ENCODE measurements around the gene MSRB2. TPM values are rescaled to one million over a fixed set of nuclear protein-coding genes. Genes with fewer than 3 reads are reported as not detected.

MSRB2 gene
- total and polyA plus RNA-seq, 2 of the 8 experiments (the other 6 are each of a cell fraction or from before 2014, with no cell fraction given) = 11.0 to 13.9 TPM

GRCh38 chr10:23156447-23157150, 61.2 kb downstream of the MSRB2 start:
- ChIA-PET CTCF (ENCODE audit: partially characterized antibody) (interaction anchor here (0.6 to 10.3 kb wide), 20 partner anchors 8 to 554 kb away, joined by 3 to 183 read pairs (median 12); no protein-coding TSS in a partner anchor), POLR2A (ENCODE audit: partially characterized antibody) (no interaction called here)
- Histone ChIP-seq H2BK20ac (ENCODE audit: low read length) (no peak overlapping the region), H2BK120ac (replicated peaks; ENCODE audit: low read depth, low read length) (no peak overlapping the region), H3K27me3 (replicated peaks in 1 of 4; ENCODE audit: control insufficient read depth in 3 of 4, extremely low read depth in 1 of 4, insufficient read depth in 3 of 4, low read length in 3 of 4) (peaks cover 0 to 4% (median 0%) of the 10 kb centered on the region in 4 experiments; a peak in 2 of 7 replicates), H3K18ac (ENCODE audit: extremely low read depth, low read length) (no peak overlapping the region), H3K4me1 (replicated peaks in 1 of 4; ENCODE audit: control insufficient read depth in 3 of 4, insufficient read depth in 4 of 4, low read length in 3 of 4) (peaks cover 0 to 2% (median under 1%) of the 10 kb centered on the region in 4 experiments; a peak in 3 of 7 replicates), H3K79me2 (ENCODE audit: control insufficient read depth in 1 of 2, insufficient read depth in 2 of 2, low read length in 2 of 2) (no peaks in the 10 kb centered on the region), H3K36me3 (ENCODE audit: control insufficient read depth in 2 of 4, insufficient read depth in 4 of 4, low read length in 3 of 4) (no peaks in the 10 kb centered on the region), H2AFZ (ENCODE audit: low read length) (no peak overlapping the region), H4K20me1 (replicated peaks in 1 of 2; ENCODE audit: control insufficient read depth in 1 of 2, insufficient read depth in 2 of 2, low read length in 2 of 2) (peaks cover 0 to 2% of the 10 kb centered on the region in 2 experiments), H3K27ac (ENCODE audit: low read depth, low read length) (no peak overlapping the region), H4K5ac (ENCODE audit: insufficient read length, low read depth, low read length) (no peak overlapping the region), H2BK15ac (ENCODE audit: low read length) (no peak overlapping the region), H3K4me2 (ENCODE audit: insufficient read depth in 1 of 2, low read depth in 2 of 2, low read length in 2 of 2) (no peak overlapping the region), H3K9ac (replicated peaks in 1 of 4; ENCODE audit: extremely low read depth in 1 of 4, low read depth in 3 of 4, low read length in 3 of 4) (no peak overlapping the region), H3K9me3 (ENCODE audit: insufficient read depth in 2 of 2, low read depth in 1 of 2, low read length in 1 of 2) (no peaks in the 10 kb centered on the region), H3K23me2 (ENCODE audit: low read depth, low read length) (no peaks in the 10 kb centered on the region), H3K23ac (ENCODE audit: insufficient read length) (no peak overlapping the region), H3K4ac (replicated peaks; ENCODE audit: insufficient read length, low read depth, low read length) (no peak overlapping the region), H4K91ac (replicated peaks; ENCODE audit: insufficient read length, low read length) (no peak overlapping the region), H2AK5ac (ENCODE audit: low read depth, low read length) (no peak overlapping the region), H3K79me1 (ENCODE audit: low read depth, low read length) (no peaks in the 10 kb centered on the region), H3K4me3 (ENCODE audit: extremely low read depth in 1 of 4, insufficient read depth in 2 of 4, low read depth in 3 of 4, low read length in 4 of 4) (no peak overlapping the region), H2BK5ac (ENCODE audit: low read depth, low read length) (no peak overlapping the region), H2BK12ac (ENCODE audit: low read depth, low read length) (no peak overlapping the region), H3K56ac (replicated peaks; ENCODE audit: insufficient read length, low read depth, low read length) (no peak overlapping the region), H3K14ac (ENCODE audit: insufficient read length) (no peak overlapping the region), H4K8ac (ENCODE audit: extremely low read depth, insufficient read depth, low read length) (no peak overlapping the region)
- DNase-seq (ENCODE audit: low read depth in 1 of 2, low spot score in 2 of 2) (no peak), FAIRE-seq (no peak)
- TF ChIP-seq RAD21 (IDR thresholded peaks at IDR 0.05 in 1 of 2, conservative IDR thresholded peaks at IDR 0.05 in 1 of 2; ENCODE audit: low read depth in 2 of 2, low read length in 2 of 2) (no peak), RFX5 (IDR thresholded peaks at IDR 0.05; ENCODE audit: borderline replicate concordance, low read depth, low read length) (no peak), SP1 (IDR thresholded peaks at IDR 0.05; ENCODE audit: low read depth, low read length) (no peak), USF2 (IDR thresholded peaks at IDR 0.05; ENCODE audit: low read length) (no peak), SIRT6 (IDR thresholded peaks at IDR 0.05; ENCODE audit: low read length) (no peak), SRF (IDR thresholded peaks at IDR 0.05; ENCODE audit: low read depth, low read length) (no peak), PHF8 (conservative IDR thresholded peaks at IDR 0.05; ENCODE audit: low read depth, low read length) (no peak), MAX (IDR thresholded peaks at IDR 0.05) (no peak), RNF2 (IDR thresholded peaks at IDR 0.05; ENCODE audit: borderline replicate concordance, low read depth, low read length, missing control alignments, poor library complexity, severe bottlenecking) (no peak), KDM4A (IDR thresholded peaks at IDR 0.05; ENCODE audit: low read depth, low read length, severe bottlenecking) (no peak), BCL11A (IDR thresholded peaks at IDR 0.05; ENCODE audit: low read depth in 2 of 2, low read length in 2 of 2) (no peak)
- 81% methylated on average over 10 of the region's 10 CpGs; no CpG with 5 or more reads in 1 of the 2 experiments for WGBS, 2 experiments (ENCODE audit: extremely low coverage in 1 of 2, insufficient coverage in 1 of 2, insufficient read length in 1 of 2, insufficient replicate concordance in 2 of 2, low coverage in 1 of 2, low lambda C conversion rate in 2 of 2, missing lambda C conversion rate in 1 of 2)
